HG02981 (cell line): ENCODE data around the gene ACOX3.
"Not testable (repeated sequence)": the region's sequence is repeated elsewhere in the genome, so short reads cannot be mapped to it uniquely, and the experiment has no call there.

Experiments used
- ATAC-seq: cut with Tn5 transposase; IDR thresholded peaks from one replicate; pipeline ENCODE4 v1.9.1; 2021; ENCODE audit warnings: mild to moderate bottlenecking, moderate library complexity; ENCODE audit not compliant: unreplicated experiment

ACOX3 gene

DNA sequence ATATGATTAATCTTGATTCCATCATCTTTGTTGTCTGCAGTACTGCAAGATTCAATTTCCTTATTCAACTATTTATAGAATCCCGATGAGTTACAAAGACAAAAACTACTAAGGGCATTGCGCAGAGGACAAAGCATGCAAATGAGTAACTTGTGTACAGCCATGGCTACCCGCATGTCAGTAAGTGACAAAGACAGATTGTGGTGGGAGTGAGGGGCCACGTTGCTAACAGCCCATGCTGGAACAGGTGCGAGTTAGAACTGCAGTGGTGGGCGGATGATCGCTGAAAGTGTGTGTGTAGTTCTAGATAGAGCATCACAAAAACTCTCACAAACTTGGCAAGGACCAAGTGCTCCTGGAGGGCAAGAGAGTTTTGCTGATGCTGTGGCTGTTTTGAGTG, 49.5 kb downstream of the ACOX3 start:
- ATAC-seq = no peak

DNA sequence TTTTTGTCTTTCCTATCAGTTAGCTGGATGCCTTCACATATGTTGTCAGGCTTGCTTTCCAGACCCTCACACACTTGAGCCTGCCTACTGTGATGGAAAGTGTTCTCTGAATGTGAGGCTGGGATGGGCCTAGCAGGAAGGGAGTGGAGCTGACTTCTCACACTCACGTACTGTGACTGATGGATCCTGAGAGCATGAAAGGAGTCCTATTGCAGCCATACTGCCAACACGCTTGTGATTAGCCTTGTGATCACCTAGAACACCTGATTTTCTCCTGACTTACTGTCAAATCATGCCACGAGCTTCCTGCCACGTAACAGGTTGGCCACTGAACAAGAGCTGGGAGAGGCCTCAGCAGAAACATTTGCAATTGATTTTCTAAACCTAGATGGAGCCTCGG, 49.9 kb downstream of the ACOX3 start:
- no peak for ATAC-seq

DNA sequence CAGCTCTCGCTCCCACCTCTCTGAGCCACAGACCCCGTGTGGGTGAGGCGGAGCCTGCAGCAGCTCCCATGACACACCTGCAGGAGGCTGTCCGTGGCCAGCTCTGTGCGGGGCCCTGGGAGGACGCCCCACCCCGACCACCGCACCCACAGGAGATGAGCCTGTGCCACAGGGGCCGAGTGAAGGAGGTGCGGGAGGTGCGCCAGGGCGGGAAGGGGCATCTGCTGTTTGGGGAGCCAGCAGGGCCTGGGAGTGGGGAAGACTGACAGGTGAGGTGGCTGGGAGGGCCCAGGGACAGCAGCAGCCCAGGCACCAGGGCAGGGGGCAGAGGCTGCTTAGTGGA, 52.0 kb downstream of the ACOX3 start:
- ATAC-seq = no peak

DNA sequence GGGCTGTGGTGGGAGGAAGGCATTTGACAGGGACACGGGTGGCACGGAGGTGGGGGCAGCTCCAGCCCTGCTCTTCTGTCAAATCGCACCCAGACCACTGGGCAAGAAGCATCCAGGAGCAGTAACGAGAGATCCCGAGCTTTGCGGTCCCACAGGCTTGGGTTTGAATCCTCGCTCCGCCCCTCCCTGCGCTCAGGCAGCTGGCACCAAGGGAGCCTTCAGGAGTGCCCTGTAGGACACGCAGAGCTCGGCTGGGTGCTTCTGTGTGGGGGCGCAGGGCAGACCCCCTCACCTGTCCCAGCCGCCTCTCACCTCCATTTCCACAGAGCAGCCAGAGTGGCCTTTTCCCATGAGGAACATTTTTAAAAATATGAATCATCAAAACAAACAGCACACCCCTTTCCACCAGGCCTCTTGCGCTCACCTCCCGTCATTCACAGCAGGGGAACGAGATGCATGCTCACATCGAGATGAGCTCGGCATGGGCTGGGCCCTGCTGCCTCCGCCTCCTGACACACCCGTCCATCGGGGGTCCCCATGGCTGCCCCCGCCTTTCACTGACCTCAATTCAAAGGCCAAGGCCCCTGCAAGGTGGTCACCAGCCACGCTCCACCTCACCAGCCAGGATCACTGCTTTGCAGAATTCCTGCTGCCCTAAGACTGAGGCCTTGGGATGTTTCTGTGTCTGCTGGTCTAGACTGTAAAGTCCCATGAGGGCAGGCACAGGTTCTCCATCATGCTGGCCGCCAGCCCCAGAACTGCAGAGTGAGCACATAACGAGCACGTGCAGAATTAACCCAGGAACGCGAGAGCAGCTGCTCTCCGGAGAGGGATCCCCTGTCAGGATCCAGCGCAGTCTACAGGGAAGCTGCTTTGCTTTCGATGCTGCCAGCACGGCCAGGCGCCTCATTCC, 52.7 kb downstream of the ACOX3 start:
- no peak for ATAC-seq

DNA sequence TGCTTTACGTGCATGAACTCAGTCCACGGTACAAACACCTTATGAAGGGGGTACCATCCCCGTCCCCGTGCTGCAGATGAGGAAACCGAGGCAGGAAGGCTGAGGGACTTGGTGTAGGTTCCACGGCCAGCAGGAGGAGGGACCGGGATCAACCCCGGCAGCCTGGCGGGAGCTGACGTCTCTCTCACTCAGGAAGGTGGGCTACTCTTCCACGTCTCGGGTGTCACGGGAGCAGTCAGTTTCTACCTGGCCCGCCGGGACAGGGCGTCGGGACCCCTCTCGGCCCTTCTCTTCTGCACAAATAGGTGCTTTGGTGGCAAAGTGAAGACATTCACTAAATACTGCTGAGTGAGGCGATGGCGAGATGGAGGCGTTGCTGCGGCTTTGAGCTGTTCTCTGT, 53.3 kb downstream of the ACOX3 start:
- ATAC-seq = no peak

DNA sequence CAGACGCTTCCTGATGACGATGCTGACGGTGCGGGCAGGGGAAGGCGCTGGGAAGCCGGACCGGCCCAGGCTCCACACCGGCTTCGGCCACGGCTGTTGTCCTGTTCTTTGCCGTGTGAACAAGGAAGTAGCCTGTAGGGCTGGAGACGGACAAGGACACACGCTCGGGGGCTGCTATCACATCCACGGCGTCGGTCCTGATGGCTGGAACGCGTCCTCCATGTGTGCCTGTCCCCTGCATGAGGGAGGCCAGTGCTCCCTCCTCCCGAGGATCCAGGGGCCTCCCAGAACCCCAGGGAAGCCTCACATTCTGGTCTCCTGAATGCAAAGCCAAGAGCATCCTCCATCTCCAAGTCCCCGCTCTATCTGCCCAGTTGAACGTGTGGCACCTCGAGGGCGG, 53.8 kb downstream of the ACOX3 start:
- ATAC-seq = no peak

DNA sequence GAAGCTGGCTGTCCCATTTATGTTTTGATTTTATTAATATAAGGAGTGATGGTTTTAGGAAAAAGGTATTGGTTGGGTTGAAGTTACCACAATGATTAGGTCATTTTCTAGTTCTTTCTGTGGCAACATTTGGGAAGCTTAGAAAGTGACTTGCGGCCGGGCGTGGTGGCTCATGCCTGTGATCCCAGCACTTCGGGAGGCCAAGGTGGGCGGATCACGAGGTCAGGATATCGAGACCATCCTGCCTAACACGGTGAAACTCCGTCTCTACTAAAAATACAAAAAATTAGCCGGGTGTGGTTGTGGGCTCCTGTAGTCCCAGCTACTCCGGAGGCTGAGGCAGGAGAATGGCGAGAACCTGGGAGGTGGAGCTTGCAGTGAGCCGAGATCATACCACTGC, 54.4 kb downstream of the ACOX3 start:
- ATAC-seq = not testable (repeated sequence)

DNA sequence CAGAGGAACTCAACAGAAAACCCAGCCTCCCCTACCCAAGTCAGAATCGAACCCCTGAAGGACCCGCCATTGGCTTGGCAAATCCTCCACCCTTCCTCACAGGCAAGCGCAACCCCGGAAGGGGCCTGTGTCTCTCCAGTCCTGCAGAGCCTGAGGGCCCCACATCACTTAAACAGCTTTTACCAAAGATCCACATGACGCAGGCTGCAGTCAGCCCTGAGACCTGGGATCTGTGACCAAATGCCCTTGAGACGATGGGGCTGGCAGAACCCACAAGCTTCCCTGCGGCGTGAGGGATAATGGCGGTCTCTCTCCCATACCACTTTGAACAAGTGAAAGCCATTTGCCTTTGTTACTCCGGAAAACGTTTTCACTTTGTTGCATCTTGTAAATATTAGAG, 54.9 kb downstream of the ACOX3 start:
- no peak for ATAC-seq

DNA sequence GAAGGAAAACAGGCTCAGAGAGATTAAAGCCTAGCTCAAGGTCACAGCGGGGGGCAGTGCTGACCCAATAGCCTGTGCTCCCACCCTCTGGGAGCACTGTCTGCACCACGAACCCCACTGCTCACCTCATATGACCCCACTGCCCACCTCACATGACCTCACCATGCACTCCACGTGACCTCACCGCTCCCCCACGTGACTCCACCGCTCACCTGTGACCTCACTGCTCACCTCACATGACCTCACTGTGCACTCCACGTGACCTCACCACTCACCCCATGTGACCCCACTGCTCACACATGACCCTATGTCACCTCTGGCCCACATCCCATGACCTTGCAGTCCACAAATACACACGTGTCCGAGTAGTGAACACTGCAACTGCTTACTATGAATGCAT, 55.4 kb downstream of the ACOX3 start:
- ATAC-seq = no peak

DNA sequence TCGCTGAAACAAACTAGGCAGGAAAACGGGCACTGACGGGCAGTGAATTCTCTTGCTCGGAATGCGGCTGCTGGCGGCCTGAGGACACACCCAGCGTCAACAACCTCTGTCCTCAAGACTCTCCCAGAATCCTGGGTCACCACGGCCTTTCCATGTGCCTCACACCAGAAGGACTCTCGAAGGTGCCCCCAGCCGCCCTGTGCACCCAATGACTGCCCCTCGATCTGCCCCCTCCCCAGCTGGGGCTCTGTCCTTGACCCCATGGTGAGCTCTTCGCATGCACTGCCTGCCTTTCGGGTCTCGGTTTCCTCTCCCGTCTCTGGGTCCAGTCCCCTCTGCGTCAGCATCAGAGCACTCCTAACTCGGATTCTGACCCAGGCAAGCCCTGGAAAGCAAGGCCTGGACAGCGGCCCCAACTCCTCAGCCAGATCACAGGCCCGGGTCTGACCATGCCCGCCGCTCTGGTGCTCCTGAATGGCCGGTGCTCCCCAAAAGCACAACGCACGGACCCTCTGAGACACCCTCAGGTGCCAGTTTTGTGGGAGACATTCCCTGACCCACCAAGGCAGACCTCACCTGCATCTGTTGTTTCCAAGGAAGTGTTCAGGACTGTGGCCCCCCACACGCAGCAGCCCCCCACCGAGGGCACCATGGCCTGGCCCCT, 56.0 kb downstream of the ACOX3 start:
- no peak for ATAC-seq

DNA sequence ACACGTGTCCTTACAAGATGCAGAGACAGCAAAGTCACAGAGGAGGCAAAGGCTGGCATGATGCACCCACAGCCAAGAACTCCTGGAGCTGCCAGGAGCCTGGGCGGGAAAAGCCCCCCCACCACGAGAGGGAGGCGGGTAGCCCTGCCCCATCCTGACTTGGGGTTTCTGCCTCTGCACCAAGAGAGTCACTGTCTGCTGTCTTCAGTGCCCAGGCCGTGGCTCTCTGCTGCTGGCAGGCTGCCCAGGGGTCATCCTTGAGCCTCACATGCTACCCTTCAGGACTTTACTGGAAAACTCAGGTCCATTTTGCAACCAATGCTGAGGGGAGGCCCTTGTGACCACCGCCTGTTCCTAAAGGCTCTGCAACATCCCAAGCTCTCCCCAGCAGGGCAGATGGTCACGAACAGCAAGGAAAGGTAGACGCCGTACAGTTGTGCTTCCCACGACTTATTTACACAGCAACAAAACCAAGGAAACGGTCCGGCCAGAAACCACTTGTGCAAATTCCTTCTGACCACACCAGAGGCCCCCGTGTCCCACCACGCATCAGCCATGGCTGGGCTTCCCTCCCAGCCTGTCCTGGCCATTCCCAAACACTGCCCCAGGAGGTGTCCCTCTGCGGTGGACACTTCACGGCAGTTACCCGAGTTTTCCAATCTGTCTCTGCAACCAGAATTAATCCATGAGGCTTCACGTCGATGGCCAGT, 56.9 kb downstream of the ACOX3 start:
- ATAC-seq = no peak

DNA sequence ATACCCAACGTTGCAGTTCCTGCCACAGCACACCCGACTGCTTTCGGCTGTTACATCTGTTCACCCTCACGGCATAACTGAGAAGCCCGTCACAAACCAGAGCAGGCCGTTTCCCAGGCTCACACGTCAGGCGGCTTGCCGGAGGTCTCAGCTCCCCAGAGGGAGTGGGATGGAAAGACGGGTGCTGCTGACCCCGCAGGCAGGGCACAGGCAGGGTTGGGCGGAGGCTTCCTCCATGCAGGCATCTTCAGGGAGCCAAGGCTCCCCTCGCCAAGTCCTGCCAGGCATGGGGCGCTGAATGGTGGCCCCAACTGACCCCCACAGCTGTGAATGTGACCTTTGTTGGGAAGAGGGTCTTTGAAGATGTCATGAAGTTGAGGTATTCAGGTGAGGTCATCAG, 57.5 kb downstream of the ACOX3 start:
- no peak for ATAC-seq

DNA sequence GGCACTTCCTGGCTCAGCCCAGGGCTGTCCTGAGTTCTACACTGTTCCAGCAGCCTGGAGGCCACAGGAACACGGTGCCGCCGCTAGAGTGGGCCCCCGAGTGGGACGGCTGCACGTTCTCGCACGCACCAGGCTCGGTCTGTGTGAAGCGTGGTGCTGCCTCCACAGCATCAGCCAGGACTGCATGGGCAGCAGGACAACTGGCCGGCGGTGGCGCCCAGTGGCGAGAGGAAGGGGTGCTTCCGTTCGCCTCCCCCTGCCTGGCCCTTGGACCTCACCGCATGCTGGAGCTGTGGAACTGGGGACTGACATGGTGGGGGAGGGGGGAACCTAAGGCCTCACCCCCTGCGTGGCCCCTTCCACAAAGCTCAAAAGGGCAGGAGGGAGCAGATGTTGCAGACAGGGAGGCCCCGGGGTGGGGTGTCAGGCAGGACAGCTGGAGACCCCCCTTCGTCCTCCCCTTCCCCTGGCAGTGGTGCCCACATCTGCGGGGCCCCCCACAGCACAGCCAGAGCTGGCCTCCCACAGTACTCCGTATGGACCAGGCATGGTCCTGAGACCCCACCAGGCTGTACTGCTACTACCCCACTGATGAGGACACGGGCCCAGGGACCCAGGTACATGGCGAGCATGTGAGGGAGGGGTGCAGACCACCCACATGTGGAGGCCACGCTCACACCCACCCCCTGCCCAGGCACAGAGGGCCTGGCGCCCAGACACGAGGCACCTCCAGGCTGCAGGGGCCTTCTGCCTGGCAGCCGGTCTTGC, 58.5 kb downstream of the ACOX3 start:
- no peak for ATAC-seq

DNA sequence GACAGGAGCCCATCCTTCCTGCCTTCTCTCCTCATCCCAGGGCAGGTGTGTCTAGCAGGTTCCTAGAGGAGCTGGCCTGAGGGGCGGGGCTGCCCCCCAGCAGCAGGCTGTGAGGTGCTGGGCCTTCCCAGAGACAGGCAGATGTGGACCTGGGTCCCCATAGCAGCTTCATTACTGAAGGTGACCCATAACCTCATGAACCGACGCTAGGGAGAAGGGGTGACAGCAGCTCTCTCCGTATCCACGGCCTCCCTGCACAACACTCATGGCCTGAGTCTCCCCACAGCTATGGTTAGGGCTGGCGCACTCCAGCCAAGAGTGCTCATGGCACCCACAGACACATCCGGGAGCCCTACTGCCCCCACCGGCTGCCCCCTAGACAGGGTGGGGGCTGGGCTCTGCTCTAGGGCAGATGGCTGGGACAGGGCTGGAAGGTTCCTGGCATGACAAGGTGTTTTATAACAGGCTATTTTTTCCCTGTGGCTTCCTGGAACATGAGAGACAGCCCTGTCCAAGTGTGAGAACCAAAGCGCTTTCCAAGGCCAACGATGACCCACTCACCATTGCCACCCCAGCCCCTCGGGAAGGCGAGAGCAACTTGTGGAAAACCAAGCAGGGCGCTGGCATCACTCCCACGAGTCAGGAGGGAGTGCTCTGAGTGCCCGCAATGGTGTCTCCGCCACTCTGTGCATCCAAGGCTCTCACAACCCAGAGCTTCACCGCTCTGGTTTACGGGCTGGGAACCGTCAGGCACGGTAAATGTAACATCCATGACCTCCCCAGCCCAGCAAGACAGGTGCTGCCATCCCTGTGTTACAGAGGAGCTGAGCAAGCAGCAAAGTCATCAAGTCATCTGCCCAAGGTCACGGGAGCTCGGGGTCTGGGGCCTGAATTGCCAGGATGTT, 59.8 kb downstream of the ACOX3 start:
- ATAC-seq = no peak

DNA sequence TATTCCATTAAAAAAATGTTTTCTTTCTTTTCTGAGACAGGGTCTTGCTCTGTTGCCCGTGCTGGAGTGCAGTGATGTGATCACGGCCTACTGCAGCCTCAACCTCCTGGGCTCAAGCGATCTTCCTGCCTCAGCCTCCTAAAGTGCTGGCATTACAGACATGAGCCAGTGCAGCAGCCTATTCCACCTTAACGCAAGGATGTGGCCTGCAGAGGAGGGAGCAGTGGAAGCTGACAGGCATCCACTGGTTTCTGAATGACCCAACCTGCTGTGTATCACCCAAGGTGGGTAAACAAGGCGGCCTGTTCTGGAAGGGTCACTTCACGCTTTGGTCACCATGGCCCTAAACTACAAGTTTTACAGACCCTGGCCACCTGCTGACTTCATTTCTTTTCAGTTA, 60.8 kb downstream of the ACOX3 start:
- no peak for ATAC-seq

DNA sequence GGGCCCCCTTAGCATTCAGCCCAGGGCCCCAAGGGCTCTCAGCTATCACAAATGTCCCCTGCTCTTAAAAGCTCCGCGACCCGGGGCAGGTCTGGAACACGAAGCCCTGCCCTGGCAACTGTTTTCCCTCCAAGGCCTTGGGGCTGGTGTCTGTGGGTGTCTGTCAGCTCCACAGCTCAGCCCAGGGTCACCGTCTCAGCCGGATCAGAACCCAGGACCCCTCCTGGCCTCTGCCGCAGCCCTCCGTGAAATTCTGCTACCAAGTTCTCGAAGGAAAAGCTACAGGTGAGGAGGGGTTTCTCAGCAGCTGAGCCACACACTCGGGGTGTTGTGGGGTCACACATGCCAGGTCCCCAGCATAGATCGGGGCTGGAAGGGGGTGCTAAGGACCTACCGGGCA, 61.2 kb downstream of the ACOX3 start:
- ATAC-seq = no peak

DNA sequence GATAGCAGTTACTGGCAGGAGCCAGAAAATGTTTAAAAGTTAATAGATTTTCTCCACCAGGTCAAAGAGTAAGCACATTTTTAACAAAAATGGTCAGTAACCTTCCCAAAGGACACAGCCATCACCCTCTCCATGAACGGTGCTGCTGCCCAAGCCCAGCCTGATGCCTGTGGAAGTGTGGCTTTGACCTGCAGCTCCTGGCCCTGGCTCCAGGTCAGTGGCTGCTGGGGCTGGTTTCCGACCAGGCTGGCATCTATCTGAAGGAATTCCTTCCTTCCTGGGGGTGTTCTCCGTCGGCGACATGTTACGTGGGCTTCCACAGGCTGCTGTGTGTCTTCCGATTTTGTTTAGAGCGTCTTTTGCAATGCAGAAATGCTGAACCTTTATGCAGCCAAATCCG, 61.7 kb downstream of the ACOX3 start:
- ATAC-seq = no peak

DNA sequence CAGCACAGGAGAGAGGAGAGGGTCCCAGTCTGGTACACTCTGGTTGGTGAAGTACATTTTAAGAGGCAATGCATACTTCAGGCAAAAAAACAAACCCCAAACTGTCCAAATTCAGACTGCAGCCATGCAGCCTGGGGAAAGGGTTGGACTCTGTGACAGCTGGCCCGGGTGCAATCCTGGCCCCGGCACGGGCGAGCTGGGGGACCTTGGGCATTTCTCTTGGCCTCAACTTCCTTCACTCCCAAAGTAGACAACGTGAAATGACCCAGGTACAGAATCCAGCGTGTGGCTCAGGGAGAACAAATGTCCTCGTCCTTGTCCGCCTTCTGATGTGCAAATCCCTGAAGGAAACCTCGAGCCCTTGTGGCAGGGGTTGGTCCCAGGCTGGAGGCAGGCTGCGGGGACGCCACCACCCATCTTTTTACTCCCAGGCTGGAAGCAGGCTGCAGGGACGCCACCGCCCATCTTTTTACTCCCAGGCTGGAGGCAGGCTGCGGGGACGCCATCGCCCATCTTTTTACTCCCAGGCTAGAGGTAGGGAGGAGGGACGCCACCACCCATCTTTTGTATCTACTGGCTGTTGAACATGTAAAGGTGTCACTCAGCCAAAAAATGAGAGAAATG, 62.3 kb downstream of the ACOX3 start:
- no peak for ATAC-seq
